Karpas-422 (cell line): ENCODE results near the gene LRRC28. TPM values are rescaled to one million over a fixed set of nuclear protein-coding genes. Genes with fewer than 3 reads are reported as not detected.

Experiments
- DNase-seq: peaks from one replicate; pipeline ENCODE4 v3.0.0-alpha.2; 2015
- H2AFZ ChIP-seq: fragments of 200-600 bp; sonication (generic); 2 replicates; pipeline ENCODE4 v1.6.1; 2014; ENCODE audit warnings: antibody characterized with exemption, low read length, mixed read lengths
- H3K27ac ChIP-seq: fragments of 200-600 bp; sonication (generic); 2 replicates; pipeline ENCODE4 v1.5.1; 2014; ENCODE audit warnings: mild to moderate bottlenecking, low read length, moderate library complexity
- H3K27me3 ChIP-seq: fragments of 200-600 bp; sonication (generic); 2 replicates; pipeline ENCODE4 v1.6.1; 2014; ENCODE audit warnings: low read length, mixed read lengths
- H3K36me3 ChIP-seq: fragments of 200-600 bp; sonication (generic); 2 replicates; pipeline ENCODE4 v1.6.1; 2014; ENCODE audit warnings: low read length, mixed read lengths; ENCODE audit not compliant: insufficient read depth
- H3K4me1 ChIP-seq: fragments of 200-600 bp; sonication (generic); 2 replicates; pipeline ENCODE4 v1.6.1; 2014; ENCODE audit warnings: mild to moderate bottlenecking, low read length, mixed read lengths
- H3K4me2 ChIP-seq: fragments of 200-600 bp; sonication (generic); 2 replicates; pipeline ENCODE4 v1.6.1; 2014; ENCODE audit warnings: low read length, low read depth, mild to moderate bottlenecking; ENCODE audit not compliant: poor library complexity, severe bottlenecking
- H3K4me3 ChIP-seq: fragments of 200-600 bp; sonication (generic); 2 replicates; pipeline ENCODE4 v1.5.1; 2014; ENCODE audit warnings: mild to moderate bottlenecking, antibody characterized with exemption, low read length, mixed read lengths
- H3K79me2 ChIP-seq: fragments of 200-600 bp; sonication (generic); 2 replicates; pipeline ENCODE4 v1.6.1; 2014; ENCODE audit warnings: mild to moderate bottlenecking, low read length, mixed read lengths
- H3K9ac ChIP-seq: fragments of 200-600 bp; sonication (generic); 2 replicates; pipeline ENCODE4 v1.6.0; 2014; ENCODE audit warnings: low read length
- H3K9me2 ChIP-seq: fragments of 200-600 bp; sonication (generic), shearing (Covaris generic); replicated peaks from 2 replicates; pipeline ENCODE4 v1.6.0; 2014; ENCODE audit warnings: mild to moderate bottlenecking, low read length, moderate library complexity; ENCODE audit not compliant: insufficient read depth
- H3K9me3 ChIP-seq: fragments of 300-700, 200-600 bp; sonication (generic); 2 replicates; pipeline ENCODE4 v1.6.1; 2014; ENCODE audit warnings: low read length, mixed read lengths
- H4K20me1 ChIP-seq: fragments of 200-600 bp; sonication (generic); 2 replicates; pipeline ENCODE4 v1.6.1; 2014; ENCODE audit warnings: mild to moderate bottlenecking, antibody characterized with exemption, low read length, low read depth; ENCODE audit not compliant: insufficient read depth
- total RNA-seq: library from RNA; depleted of rRNA; stranded (reverse); fragments of >200 nt; shearing (Covaris generic); gene quantifications from 2 replicates; pipeline ENCODE4 v1.2.3, GENCODE V29; 2014; ENCODE audit warnings: low replicate concordance

The LRRC28 gene
- total RNA-seq, 1 experiment from 2014 or later: 88.0 TPM

DNA sequence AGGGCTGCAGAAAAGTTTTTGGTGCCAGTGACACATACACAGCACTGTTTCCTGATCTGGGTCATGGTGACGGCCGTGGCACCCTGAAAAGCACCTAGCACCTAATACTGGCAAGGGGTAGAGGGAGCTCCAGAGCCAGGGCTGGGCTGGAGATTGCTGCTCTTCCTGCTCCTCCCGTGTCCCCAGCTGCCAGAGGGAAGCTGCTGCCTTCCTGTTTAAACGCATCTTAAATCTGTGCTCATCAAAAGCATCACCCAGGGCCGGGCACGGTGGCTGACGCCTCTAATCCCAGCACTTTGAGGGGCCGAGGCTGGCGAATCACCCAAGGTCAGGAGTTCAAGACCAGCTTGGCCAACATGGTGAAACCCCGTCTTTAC, 157.8 kb downstream of the LRRC28 start:
- H3K9me2 ChIP-seq: no peaks in the 10 kb centered on the region
- DNase-seq: peak; percentile 71
- H3K4me3 ChIP-seq: no peak overlapping the region
- H3K4me1 ChIP-seq: no peaks in the 10 kb centered on the region
- H2AFZ ChIP-seq: no peak overlapping the region
- no peak overlapping the region for H3K27ac ChIP-seq
- H4K20me1 ChIP-seq: no peaks in the 10 kb centered on the region
- no peak overlapping the region for H3K9ac ChIP-seq
- H3K9me3 ChIP-seq: no peaks in the 10 kb centered on the region
- H3K27me3 ChIP-seq: no peaks in the 10 kb centered on the region
- H3K36me3 ChIP-seq: no peaks in the 10 kb centered on the region
- no peaks in the 10 kb centered on the region for H3K79me2 ChIP-seq
- H3K4me2 ChIP-seq: no peak overlapping the region

DNA sequence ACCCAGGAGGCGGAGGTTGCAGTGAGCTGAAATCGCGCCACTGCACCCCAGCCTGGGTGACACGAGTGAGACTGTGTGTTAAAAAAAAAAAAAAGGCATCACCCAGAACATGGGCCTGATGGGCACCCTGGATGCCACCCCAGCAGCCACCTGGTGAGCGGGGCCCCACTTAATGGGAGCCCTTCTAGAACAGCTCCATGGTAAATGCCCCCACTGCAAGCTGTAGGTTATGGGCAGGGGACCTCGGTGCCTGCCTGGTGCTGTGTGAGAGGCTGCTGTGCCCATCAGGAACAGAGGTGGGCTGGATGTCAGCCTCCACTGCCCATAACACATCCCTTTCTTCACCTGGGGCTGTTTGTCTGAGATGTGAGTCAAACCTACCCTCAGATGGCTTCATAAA, 158.3 kb downstream of the LRRC28 start:
- no peaks in the 10 kb centered on the region for H3K4me1 ChIP-seq
- H3K9me2 ChIP-seq: no peaks in the 10 kb centered on the region
- H3K79me2 ChIP-seq: no peaks in the 10 kb centered on the region
- no peaks in the 10 kb centered on the region for H4K20me1 ChIP-seq
- H3K27ac ChIP-seq: no peak overlapping the region
- H3K9me3 ChIP-seq: no peaks in the 10 kb centered on the region
- no peaks in the 10 kb centered on the region for H3K36me3 ChIP-seq
- H2AFZ ChIP-seq: no peak overlapping the region
- no peaks in the 10 kb centered on the region for H3K27me3 ChIP-seq
- no peak overlapping the region for H3K9ac ChIP-seq
- no peak overlapping the region for H3K4me2 ChIP-seq
- no peak for DNase-seq
- no peak overlapping the region for H3K4me3 ChIP-seq

DNA sequence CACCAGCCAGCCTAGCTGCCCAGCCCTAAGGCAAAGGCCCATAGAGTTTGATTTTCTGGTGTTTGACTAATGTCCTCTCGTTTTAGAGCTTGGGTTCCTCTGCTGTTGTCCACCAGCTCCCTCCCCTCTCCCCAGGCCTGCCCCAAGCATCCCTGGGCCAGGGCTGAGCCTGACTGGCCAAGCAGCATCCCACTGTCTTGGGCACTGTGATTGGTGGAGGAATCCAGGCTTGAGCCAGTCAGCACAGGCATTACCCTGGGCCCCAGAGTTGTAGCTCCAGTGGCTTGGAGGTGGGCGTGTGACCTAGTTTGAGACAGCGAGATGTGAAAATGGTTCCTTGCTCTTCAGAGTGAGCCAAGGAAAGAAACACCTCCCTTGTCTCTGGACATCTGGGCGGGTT, 159.2 kb downstream of the LRRC28 start:
- Histone ChIP-seq H3K9me2 (no peaks in the 10 kb centered on the region), H3K4me3 (no peak overlapping the region), H3K79me2 (no peaks in the 10 kb centered on the region), H3K4me2 (no peak overlapping the region), H3K36me3 (no peaks in the 10 kb centered on the region), H3K27me3 (no peaks in the 10 kb centered on the region), H3K27ac (no peak overlapping the region), H3K9me3 (no peaks in the 10 kb centered on the region), H4K20me1 (no peaks in the 10 kb centered on the region), H3K9ac (no peak overlapping the region), H2AFZ (no peak overlapping the region), H3K4me1 (no peaks in the 10 kb centered on the region)
- no peak for DNase-seq

DNA sequence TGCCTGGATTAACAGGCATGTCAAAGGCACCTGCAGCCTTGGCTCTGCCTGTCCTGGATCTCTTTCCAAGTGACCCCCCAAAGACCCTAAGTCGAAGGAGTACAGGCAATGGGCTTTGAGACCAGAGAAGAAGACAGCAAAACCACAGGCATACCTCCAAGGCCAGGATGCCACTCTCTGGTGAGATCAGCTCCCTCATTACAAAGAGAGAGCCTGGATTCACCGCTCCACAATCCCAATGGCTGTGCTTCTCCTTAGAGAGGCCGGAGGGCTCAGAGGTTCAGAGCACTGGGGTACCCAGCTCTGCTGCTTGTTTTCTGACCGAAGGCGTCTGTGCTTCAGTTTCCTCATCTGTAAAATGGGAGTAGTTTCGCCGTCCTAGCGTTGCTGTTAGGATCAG, 160.0 kb downstream of the LRRC28 start:
- no peak overlapping the region for H3K9ac ChIP-seq
- H3K27me3 ChIP-seq: no peaks in the 10 kb centered on the region
- no peaks in the 10 kb centered on the region for H3K4me1 ChIP-seq
- no peak overlapping the region for H3K4me3 ChIP-seq
- no peak overlapping the region for H2AFZ ChIP-seq
- no peaks in the 10 kb centered on the region for H3K9me3 ChIP-seq
- no peaks in the 10 kb centered on the region for H3K36me3 ChIP-seq
- no peaks in the 10 kb centered on the region for H3K79me2 ChIP-seq
- no peaks in the 10 kb centered on the region for H4K20me1 ChIP-seq
- DNase-seq: no peak
- H3K27ac ChIP-seq: no peak overlapping the region
- no peak overlapping the region for H3K4me2 ChIP-seq
- H3K9me2 ChIP-seq: no peaks in the 10 kb centered on the region

DNA sequence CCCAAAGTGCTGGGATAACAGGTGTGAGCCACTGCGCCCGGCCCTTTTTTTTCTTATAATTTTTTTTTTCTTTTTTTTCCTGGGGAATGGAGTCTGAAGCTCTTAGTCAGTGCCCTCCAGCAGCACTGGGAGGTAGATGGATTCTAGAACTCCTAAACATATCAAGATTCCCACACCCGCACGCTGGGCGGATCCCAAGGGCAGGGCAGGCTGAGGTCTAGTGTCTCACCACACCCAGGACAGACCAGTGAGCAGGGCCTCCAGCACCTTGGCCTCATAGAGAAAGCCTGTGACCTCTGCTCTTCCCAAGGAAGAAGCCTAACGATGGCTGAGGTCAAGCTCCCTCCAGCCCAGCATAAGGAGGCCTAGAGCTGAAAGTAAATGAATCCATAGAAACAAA, 160.8 kb downstream of the LRRC28 start:
- Histone ChIP-seq H3K36me3 (no peaks in the 10 kb centered on the region), H3K27me3 (no peaks in the 10 kb centered on the region), H3K9me2 (no peaks in the 10 kb centered on the region), H4K20me1 (no peaks in the 10 kb centered on the region), H3K27ac (no peak overlapping the region), H3K4me2 (no peak overlapping the region), H3K9me3 (no peaks in the 10 kb centered on the region), H3K9ac (no peak overlapping the region), H3K4me1 (no peaks in the 10 kb centered on the region), H2AFZ (no peak overlapping the region), H3K4me3 (no peak overlapping the region), H3K79me2 (no peaks in the 10 kb centered on the region)
- DNase-seq: no peak

DNA sequence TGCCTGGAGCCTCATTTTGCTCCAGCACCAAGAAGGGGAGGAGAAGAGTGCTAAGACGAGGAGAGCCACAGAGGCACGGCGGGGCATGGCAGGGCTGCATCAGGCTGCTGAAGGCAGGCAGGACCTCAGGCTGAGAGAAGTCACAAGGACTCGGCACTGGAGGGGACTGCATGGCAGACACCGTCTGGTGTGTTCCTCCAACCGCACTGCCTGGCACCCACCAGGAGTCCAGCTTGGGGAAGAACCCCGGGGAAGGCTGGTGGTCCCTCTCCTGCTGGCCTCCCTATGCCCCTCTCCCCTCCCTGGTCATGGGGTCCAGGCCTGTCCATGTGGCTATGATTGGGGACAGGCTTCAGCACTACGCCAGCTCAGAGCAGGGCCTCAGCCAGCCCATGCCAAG, 161.3 kb downstream of the LRRC28 start:
- H3K9ac ChIP-seq: no peak overlapping the region

DNA sequence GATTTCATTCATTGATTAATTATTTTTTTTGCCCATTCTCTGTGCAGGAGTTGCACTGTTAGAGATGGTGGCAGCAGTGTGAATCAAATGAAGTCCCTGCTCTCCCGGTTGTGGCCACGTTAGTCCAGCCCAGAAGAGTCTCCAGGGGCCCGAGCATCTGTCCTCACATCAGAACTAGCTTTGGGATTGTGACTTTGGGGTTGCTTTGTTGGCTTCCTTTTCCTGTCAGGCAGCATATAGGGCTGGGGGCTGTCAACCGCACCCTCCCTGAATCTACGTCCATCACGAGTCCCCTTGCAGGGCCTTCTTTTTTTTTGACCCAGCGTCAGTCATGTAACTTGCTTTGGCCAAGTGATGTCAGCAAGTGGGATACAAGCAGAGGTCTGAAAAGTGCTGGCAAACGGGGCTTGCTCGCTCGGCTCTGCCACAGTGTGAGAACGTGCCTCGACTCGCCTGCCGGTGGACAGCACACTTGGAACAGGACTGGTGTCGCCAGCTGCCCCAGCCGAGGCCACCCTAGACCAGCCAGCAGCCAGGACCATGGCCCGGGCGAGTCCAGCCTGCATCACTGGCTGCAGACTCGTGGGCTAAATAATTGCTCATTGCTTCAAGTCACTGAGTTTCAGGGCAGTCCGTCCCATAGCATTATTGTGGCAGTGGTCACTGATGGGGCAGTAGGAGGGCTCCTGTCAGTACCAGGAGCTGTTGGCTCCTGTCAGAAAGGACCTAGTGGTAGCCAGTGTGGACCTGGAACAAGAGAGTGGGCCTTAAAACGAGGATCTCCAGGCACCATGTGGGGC, 162.9 kb downstream of the LRRC28 start:
- Histone ChIP-seq H2AFZ (no peak overlapping the region), H3K9me3 (no peaks in the 10 kb centered on the region), H3K9ac (no peak overlapping the region), H3K36me3 (no peaks in the 10 kb centered on the region), H3K4me1 (no peaks in the 10 kb centered on the region), H3K27ac (no peak overlapping the region), H3K4me2 (no peak overlapping the region), H3K79me2 (no peaks in the 10 kb centered on the region), H3K27me3 (no peaks in the 10 kb centered on the region), H4K20me1 (no peaks in the 10 kb centered on the region), H3K4me3 (no peak overlapping the region), H3K9me2 (no peaks in the 10 kb centered on the region)
- no peak for DNase-seq

More for the DNA sequence above, 161.3 kb downstream of the LRRC28 start:
- no peaks in the 10 kb centered on the region for H3K9me2 ChIP-seq
- no peaks in the 10 kb centered on the region for H3K36me3 ChIP-seq
- H4K20me1 ChIP-seq: no peaks in the 10 kb centered on the region
- H3K27me3 ChIP-seq: no peaks in the 10 kb centered on the region
- H3K9me3 ChIP-seq: no peaks in the 10 kb centered on the region
- H3K4me2 ChIP-seq: no peak overlapping the region
- H3K27ac ChIP-seq: no peak overlapping the region
- H3K79me2 ChIP-seq: no peaks in the 10 kb centered on the region
- H3K4me1 ChIP-seq: no peaks in the 10 kb centered on the region
- H2AFZ ChIP-seq: no peak overlapping the region
- H3K4me3 ChIP-seq: no peak overlapping the region
- no peak for DNase-seq

DNA sequence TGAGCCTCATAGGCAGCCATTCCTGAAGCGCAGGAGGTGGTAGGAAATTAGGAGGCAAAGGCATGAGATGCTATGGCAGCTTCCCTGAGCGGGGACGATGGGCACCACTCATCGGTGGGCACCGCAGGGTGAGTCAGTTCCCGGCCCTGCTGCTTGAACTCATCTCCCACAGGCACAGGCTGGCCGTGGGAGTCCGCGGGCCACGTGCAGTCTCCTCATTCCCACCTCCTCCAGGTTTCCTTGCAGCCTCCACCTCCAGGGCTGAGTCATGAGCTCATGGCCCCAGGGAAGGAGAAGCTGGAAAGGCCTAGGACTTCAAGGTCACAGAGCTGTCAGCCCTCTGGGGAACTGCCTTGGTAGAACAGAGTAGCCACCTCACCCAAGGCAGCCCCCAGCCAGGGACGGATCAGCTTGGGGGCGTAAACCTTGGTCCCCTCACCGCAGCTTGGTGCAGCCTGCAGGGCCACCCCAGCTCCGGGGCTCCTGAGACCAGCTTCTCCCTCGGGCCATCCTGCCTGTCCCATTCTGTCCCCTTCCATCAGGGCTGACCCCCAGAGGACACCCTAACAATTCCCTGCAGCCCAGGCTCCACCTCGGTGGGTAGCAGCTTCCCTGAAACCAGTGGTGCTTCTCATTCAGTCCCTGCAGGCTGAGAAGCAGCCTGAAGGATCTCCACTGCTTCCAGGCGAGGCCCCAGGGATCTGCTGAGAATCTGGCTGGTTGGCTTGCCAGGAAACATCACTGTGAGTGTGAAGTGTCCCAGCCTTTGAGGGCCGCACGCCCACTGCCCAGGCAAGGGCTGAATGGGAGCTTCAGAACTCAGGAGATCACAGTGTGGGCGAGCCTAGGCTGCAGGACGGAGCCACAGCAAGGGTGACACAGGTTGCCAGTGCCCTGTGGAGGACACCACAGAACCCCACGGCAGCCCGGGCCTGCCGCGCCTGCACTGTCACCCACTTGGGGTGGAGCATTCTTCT, 163.8 kb downstream of the LRRC28 start:
- no peak overlapping the region for H2AFZ ChIP-seq
- H4K20me1 ChIP-seq: no peaks in the 10 kb centered on the region
- H3K27me3 ChIP-seq: no peaks in the 10 kb centered on the region
- no peak overlapping the region for H3K27ac ChIP-seq
- H3K9me2 ChIP-seq: no peaks in the 10 kb centered on the region
- DNase-seq: no peak
- H3K9ac ChIP-seq: no peak overlapping the region
- no peaks in the 10 kb centered on the region for H3K4me1 ChIP-seq
- H3K79me2 ChIP-seq: no peaks in the 10 kb centered on the region
- no peak overlapping the region for H3K4me2 ChIP-seq
- H3K36me3 ChIP-seq: no peaks in the 10 kb centered on the region
- H3K4me3 ChIP-seq: no peak overlapping the region
- no peaks in the 10 kb centered on the region for H3K9me3 ChIP-seq
